ENCODE data around the gene PRKG1. TPM values are rescaled to one million over a fixed set of nuclear protein-coding genes. Genes with fewer than 3 reads are reported as not detected.

The PRKG1 gene
- total RNA-seq, 4 donors from 2014 or later, result 0.63 to 4.3 (median 2.1) TPM

- TF ChIP-seq POLR2A (IDR thresholded peaks at IDR 0.05) (no peak), CTCF (IDR thresholded peaks at IDR 0.05) (no peak)
- DNase-seq (ENCODE audit: low spot score in 2 of 2), result no peak
- intact Hi-C loops (cut with DNase I; ENCODE audit: low total_unique reads), result no loop called here
- H3K4me3 ChIP-seq (ENCODE audit: low read depth, poor library complexity, severe bottlenecking), result no peak overlapping the region
Observed at GRCh38 chr10:51052163-51052562, 22.1 kb upstream of the PRKG1 start.

- no peak for DNase-seq (ENCODE audit: low spot score in 2 of 2)
- no peak overlapping the region for H3K4me3 ChIP-seq (ENCODE audit: low read depth, poor library complexity, severe bottlenecking)
- intact Hi-C loops (cut with DNase I; ENCODE audit: low total_unique reads), result no loop called here
- 94 to 95% methylated on average over 4 of the region's 4 CpGs for WGBS, 2 donors
- no peak for TF ChIP-seq CTCF (IDR thresholded peaks at IDR 0.05)
- TF ChIP-seq POLR2A (IDR thresholded peaks at IDR 0.05), result no peak
Observed at GRCh38 chr10:51057925-51058324, 16.4 kb upstream of the PRKG1 start.

DNA sequence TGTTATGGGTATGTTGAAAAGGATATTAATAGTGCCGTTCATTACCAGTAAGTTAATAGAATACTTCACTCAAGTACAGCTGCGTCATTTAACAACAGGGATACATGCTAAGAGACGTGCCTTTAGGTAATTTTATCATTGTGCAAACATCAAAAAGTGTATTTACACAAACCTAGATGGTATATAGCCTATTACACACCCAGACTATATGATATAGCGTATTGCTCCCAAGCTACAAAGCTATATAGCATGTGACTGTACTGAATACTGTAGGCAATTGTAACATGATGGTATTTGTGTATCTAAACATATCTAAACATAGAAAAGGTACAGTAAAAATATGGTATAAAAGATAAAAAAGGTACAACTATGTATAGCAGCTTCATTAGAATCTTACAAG, 11.1 kb upstream of the PRKG1 start:
- H3K4me3 ChIP-seq (ENCODE audit: low read depth, poor library complexity, severe bottlenecking), result no peak overlapping the region
- WGBS, 2 donors, result 77 to 87% methylated on average over 4 of the region's 4 CpGs
- intact Hi-C loops (cut with DNase I; ENCODE audit: low total_unique reads), result no loop called here

GRCh38 chr10:51063659-51064535, 10.4 kb upstream of the PRKG1 start:
- H3K4me3 ChIP-seq (ENCODE audit: low read depth, poor library complexity, severe bottlenecking), result no peak overlapping the region
- DNase-seq (ENCODE audit: low spot score in 2 of 2), result no peak
- intact Hi-C loops (cut with DNase I; ENCODE audit: low total_unique reads), result no loop called here
- 0 to 2% methylated on average over 2 of the region's 2 CpGs for WGBS, 2 donors
- no peak for TF ChIP-seq CTCF (IDR thresholded peaks at IDR 0.05)
- no peak for TF ChIP-seq POLR2A (IDR thresholded peaks at IDR 0.05)

More for the DNA sequence above, 11.1 kb upstream of the PRKG1 start:
- TF ChIP-seq POLR2A (IDR thresholded peaks at IDR 0.05) (no peak), CTCF (IDR thresholded peaks at IDR 0.05) (no peak)
- DNase-seq (ENCODE audit: low spot score in 2 of 2), result no peak

- DNase-seq (ENCODE audit: low spot score in 2 of 2), result no peak
- H3K4me3 ChIP-seq (ENCODE audit: low read depth, poor library complexity, severe bottlenecking), result no peak overlapping the region
- intact Hi-C loops (cut with DNase I; ENCODE audit: low total_unique reads), result no loop called here
- TF ChIP-seq CTCF (IDR thresholded peaks at IDR 0.05), result no peak
- no peak for TF ChIP-seq POLR2A (IDR thresholded peaks at IDR 0.05)
- 51 to 81% methylated on average over 1 of the region's 1 CpG for WGBS, 2 donors
Observed at GRCh38 chr10:51066231-51066630, 8.1 kb upstream of the PRKG1 start.

- intact Hi-C loops (cut with DNase I; ENCODE audit: low total_unique reads), result no loop called here
- no peak for DNase-seq (ENCODE audit: low spot score in 2 of 2)
- TF ChIP-seq CTCF (IDR thresholded peaks at IDR 0.05), result no peak
- no peak for TF ChIP-seq POLR2A (IDR thresholded peaks at IDR 0.05)
- H3K4me3 ChIP-seq (ENCODE audit: low read depth, poor library complexity, severe bottlenecking), result no peak overlapping the region
Observed at GRCh38 chr10:51072210-51072609, 2.1 kb upstream of the PRKG1 start.
